OCI-LY3 (cell line): ENCODE measurements around the gene CLHC1.
"Not testable (repeated sequence)": the region's sequence is repeated elsewhere in the genome, so short reads cannot be mapped to it uniquely, and the experiment has no call there.

Source experiments
- H2AFZ ChIP-seq: fragments of 200-600, 300-600 bp; shearing (Covaris generic); 2 replicates; pipeline ENCODE4 v1.6.0; 2014; ENCODE audit warnings: antibody characterized with exemption, low read depth, low read length
- H3K27ac ChIP-seq: fragments of 200-600, 300-600 bp; sonication (generic); 2 replicates; pipeline ENCODE4 v1.5.1; 2014; ENCODE audit warnings: mild to moderate bottlenecking, low read length, moderate library complexity, mixed read lengths
- H3K27me3 ChIP-seq: fragments of 200-600, 300-600 bp; sonication (generic); 2 replicates; pipeline ENCODE4 v1.6.1; 2014; ENCODE audit warnings: low read depth, low read length, mixed read lengths
- H3K36me3 ChIP-seq: fragments of 200-600, 300-600 bp; sonication (generic); replicated peaks from 2 replicates; pipeline ENCODE3; 2014; ENCODE audit warnings: low read depth, low read length, mixed read lengths
- H3K4me1 ChIP-seq: fragments of 300-600, 200-600 bp; sonication (generic); 2 replicates; pipeline ENCODE4 v1.6.1; 2014; ENCODE audit warnings: low read length, mixed read lengths
- H3K4me2 ChIP-seq: fragments of 200-600, 300-600 bp; sonication (generic); 2 replicates; pipeline ENCODE4 v1.6.1; 2014; ENCODE audit warnings: low read length, mixed read lengths
- H3K4me3 ChIP-seq: fragments of 300-600, 200-600 bp; sonication (generic); 2 replicates; pipeline ENCODE4 v1.5.1; 2014; ENCODE audit warnings: antibody characterized with exemption, mild to moderate bottlenecking, low read length, moderate library complexity
- H3K79me2 ChIP-seq: fragments of 300-600, 200-600 bp; shearing (Covaris generic); 2 replicates; pipeline ENCODE4 v1.6.1; 2014; ENCODE audit warnings: mild to moderate bottlenecking, low read length, mixed read lengths
- H3K9ac ChIP-seq: fragments of 300-600, 200-600 bp; shearing (Covaris generic); 2 replicates; pipeline ENCODE4 v1.6.0; 2014; ENCODE audit warnings: mild to moderate bottlenecking, low read length, moderate library complexity
- H3K9me3 ChIP-seq: fragments of 200-600, 300-600 bp; shearing (Covaris generic); 2 replicates; pipeline ENCODE4 v1.6.1; 2014; ENCODE audit warnings: low read length, mixed read lengths; ENCODE audit not compliant: insufficient read depth
- H4K20me1 ChIP-seq: fragments of 200-600, 300-600 bp; sonication (generic); 2 replicates; pipeline ENCODE4 v1.6.1; 2016; ENCODE audit warnings: low read length, mixed read lengths; ENCODE audit not compliant: insufficient read depth
- CTCF ChIP-seq: fragments of 200-600, 300-600 bp; sonication (generic); IDR thresholded peaks from 2 replicates; pipeline ENCODE4 v1.5.1; 2014; ENCODE audit warnings: antibody characterized with exemption, low read length, low read depth
- EZH2phosphoT487 ChIP-seq: fragments of 200-600 bp; shearing (Covaris generic); IDR thresholded peaks from 2 replicates; pipeline ENCODE4 v1.6.1; 2018; ENCODE audit warnings: antibody characterized with exemption, mixed run types, low read depth

Gene CLHC1

GRCh38 chr2:55147041-55147440, 85.1 kb downstream of the CLHC1 start:
- H3K27ac ChIP-seq = no peak overlapping the region
- no peak overlapping the region for H3K9ac ChIP-seq
- peaks cover 39% of the 10 kb centered on the region for H3K4me1 ChIP-seq
- no peaks in the 10 kb centered on the region for H3K79me2 ChIP-seq
- TF ChIP-seq CTCF (no peak), EZH2phosphoT487 (no peak)
- H3K36me3 ChIP-seq = no peaks in the 10 kb centered on the region
- no peak overlapping the region for H2AFZ ChIP-seq
- H3K4me3 ChIP-seq = no peak overlapping the region
- H3K9me3 ChIP-seq = no peaks in the 10 kb centered on the region
- H3K27me3 ChIP-seq = no peaks in the 10 kb centered on the region
- no peaks in the 10 kb centered on the region for H4K20me1 ChIP-seq
- H3K4me2 ChIP-seq = no peak overlapping the region

GRCh38 chr2:55146263-55146662, 85.8 kb downstream of the CLHC1 start:
- Histone ChIP-seq H3K9me3 (no peaks in the 10 kb centered on the region), H3K79me2 (no peaks in the 10 kb centered on the region), H3K4me2 (no peak overlapping the region), H3K4me3 (no peak overlapping the region), H3K9ac (no peak overlapping the region), H3K27ac (no peak overlapping the region), H4K20me1 (no peaks in the 10 kb centered on the region), H3K36me3 (no peaks in the 10 kb centered on the region), H2AFZ (no peak overlapping the region), H3K27me3 (no peaks in the 10 kb centered on the region), H3K4me1 (peaks cover 36% of the 10 kb centered on the region)
- TF ChIP-seq CTCF (no peak), EZH2phosphoT487 (no peak)

- Histone ChIP-seq H3K9me3 (no peaks in the 10 kb centered on the region), H3K79me2 (no peaks in the 10 kb centered on the region), H3K4me2 (no peak overlapping the region), H3K9ac (no peak overlapping the region), H3K27me3 (no peaks in the 10 kb centered on the region), H3K4me1 (peaks cover 26% of the 10 kb centered on the region), H3K36me3 (no peaks in the 10 kb centered on the region), H2AFZ (no peak overlapping the region), H3K27ac (no peak overlapping the region), H3K4me3 (no peak overlapping the region), H4K20me1 (no peaks in the 10 kb centered on the region)
- TF ChIP-seq CTCF (no peak), EZH2phosphoT487 (no peak)
Observed at GRCh38 chr2:55144922-55145820, 86.9 kb downstream of the CLHC1 start.

- not testable (repeated sequence) for H3K9me3 ChIP-seq, H3K4me3 ChIP-seq
- peaks cover 15% of the 10 kb centered on the region for H3K4me1 ChIP-seq
Observed at GRCh38 chr2:55143706-55144105, 88.4 kb downstream of the CLHC1 start.

More at GRCh38 chr2:55143706-55144105, 88.4 kb downstream of the CLHC1 start:
- H3K9ac ChIP-seq, H2AFZ ChIP-seq, H3K36me3 ChIP-seq, H4K20me1 ChIP-seq, H3K27ac ChIP-seq, H3K4me2 ChIP-seq, H3K27me3 ChIP-seq, H3K79me2 ChIP-seq: not testable (repeated sequence)
